Ishikawa (cell line): Measurements from ENCODE around the gene COL4A5.

ENCODE experiments used
- CEBPB ChIP-seq: IDR thresholded peaks from 2 replicates; pipeline ENCODE4 v1.6.1; 2012
- CREB1 ChIP-seq: IDR thresholded peaks from 2 replicates; pipeline ENCODE4 v1.6.1; 2012; ENCODE audit warnings: low read depth
- EGR1 ChIP-seq: IDR thresholded peaks from 2 replicates; pipeline ENCODE4 v1.6.1; 2012
- EP300 ChIP-seq: IDR thresholded peaks from 2 replicates; pipeline ENCODE4 v1.6.1; 2012; ENCODE audit warnings: borderline replicate concordance
- FOXM1 ChIP-seq: IDR thresholded peaks from 2 replicates; pipeline ENCODE4 v1.6.1; 2012; ENCODE audit warnings: low read depth, borderline replicate concordance
- NFIC ChIP-seq: IDR thresholded peaks from 2 replicates; pipeline ENCODE4 v1.6.1; 2012
- RAD21 ChIP-seq: IDR thresholded peaks from 2 replicates; pipeline ENCODE4 v1.6.1; 2012; ENCODE audit warnings: low read depth
- TAF1 ChIP-seq: IDR thresholded peaks from 2 replicates; pipeline ENCODE4 v1.6.1; 2012; ENCODE audit warnings: low read depth, mild to moderate bottlenecking
- TCF12 ChIP-seq: IDR thresholded peaks from 2 replicates; pipeline ENCODE4 v1.6.1; 2012; ENCODE audit warnings: low read depth
- TEAD4 ChIP-seq: IDR thresholded peaks from 2 replicates; pipeline ENCODE4 v1.6.1; 2012
- YY1 ChIP-seq: IDR thresholded peaks from 2 replicates; pipeline ENCODE4 v1.6.1; 2012; ENCODE audit warnings: low read depth
- ZBTB7A ChIP-seq: IDR thresholded peaks from 2 replicates; pipeline ENCODE4 v1.6.1; 2012; ENCODE audit warnings: low read depth
- TF ChIP-seq, protein P1 (sequence below): IDR thresholded peaks from 2 replicates; pipeline ENCODE4 v1.6.1; 2012
- TF ChIP-seq, protein P2 (sequence below): IDR thresholded peaks from 2 replicates; pipeline ENCODE4 v1.6.1; 2012; ENCODE audit warnings: low read depth, mild to moderate bottlenecking
- TF ChIP-seq, protein P3 (sequence below): IDR thresholded peaks from 2 replicates; pipeline ENCODE4 v1.6.1; 2012

Gene COL4A5

GRCh38 chrX:108399418-108400165 lies 40.0 kb upstream of the COL4A5 start:
- TF ChIP-seq TEAD4 (no peak), TAF1 (no peak), EGR1 (no peak), CREB1 (no peak), ZBTB7A (no peak), EP300 (no peak), YY1 (no peak)
- TF ChIP-seq, protein P1, sequence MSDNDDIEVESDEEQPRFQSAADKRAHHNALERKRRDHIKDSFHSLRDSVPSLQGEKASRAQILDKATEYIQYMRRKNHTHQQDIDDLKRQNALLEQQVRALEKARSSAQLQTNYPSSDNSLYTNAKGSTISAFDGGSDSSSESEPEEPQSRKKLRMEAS: no peak
- TF ChIP-seq, protein P2, sequence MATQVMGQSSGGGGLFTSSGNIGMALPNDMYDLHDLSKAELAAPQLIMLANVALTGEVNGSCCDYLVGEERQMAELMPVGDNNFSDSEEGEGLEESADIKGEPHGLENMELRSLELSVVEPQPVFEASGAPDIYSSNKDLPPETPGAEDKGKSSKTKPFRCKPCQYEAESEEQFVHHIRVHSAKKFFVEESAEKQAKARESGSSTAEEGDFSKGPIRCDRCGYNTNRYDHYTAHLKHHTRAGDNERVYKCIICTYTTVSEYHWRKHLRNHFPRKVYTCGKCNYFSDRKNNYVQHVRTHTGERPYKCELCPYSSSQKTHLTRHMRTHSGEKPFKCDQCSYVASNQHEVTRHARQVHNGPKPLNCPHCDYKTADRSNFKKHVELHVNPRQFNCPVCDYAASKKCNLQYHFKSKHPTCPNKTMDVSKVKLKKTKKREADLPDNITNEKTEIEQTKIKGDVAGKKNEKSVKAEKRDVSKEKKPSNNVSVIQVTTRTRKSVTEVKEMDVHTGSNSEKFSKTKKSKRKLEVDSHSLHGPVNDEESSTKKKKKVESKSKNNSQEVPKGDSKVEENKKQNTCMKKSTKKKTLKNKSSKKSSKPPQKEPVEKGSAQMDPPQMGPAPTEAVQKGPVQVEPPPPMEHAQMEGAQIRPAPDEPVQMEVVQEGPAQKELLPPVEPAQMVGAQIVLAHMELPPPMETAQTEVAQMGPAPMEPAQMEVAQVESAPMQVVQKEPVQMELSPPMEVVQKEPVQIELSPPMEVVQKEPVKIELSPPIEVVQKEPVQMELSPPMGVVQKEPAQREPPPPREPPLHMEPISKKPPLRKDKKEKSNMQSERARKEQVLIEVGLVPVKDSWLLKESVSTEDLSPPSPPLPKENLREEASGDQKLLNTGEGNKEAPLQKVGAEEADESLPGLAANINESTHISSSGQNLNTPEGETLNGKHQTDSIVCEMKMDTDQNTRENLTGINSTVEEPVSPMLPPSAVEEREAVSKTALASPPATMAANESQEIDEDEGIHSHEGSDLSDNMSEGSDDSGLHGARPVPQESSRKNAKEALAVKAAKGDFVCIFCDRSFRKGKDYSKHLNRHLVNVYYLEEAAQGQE: no peak

GRCh38 chrX:108412783-108413182 lies 26.9 kb upstream of the COL4A5 start:
- TF ChIP-seq, protein P2: no peak
- TF ChIP-seq, protein P1: no peak
- TF ChIP-seq TAF1 (no peak), CEBPB (no peak), YY1 (no peak), FOXM1 (no peak), CREB1 (no peak), ZBTB7A (no peak), NFIC (no peak), TCF12 (no peak), RAD21 (no peak), EGR1 (no peak), EP300 (no peak), TEAD4 (no peak)
- TF ChIP-seq, protein P3, sequence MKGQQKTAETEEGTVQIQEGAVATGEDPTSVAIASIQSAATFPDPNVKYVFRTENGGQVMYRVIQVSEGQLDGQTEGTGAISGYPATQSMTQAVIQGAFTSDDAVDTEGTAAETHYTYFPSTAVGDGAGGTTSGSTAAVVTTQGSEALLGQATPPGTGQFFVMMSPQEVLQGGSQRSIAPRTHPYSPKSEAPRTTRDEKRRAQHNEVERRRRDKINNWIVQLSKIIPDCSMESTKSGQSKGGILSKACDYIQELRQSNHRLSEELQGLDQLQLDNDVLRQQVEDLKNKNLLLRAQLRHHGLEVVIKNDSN: no peak

DNA sequence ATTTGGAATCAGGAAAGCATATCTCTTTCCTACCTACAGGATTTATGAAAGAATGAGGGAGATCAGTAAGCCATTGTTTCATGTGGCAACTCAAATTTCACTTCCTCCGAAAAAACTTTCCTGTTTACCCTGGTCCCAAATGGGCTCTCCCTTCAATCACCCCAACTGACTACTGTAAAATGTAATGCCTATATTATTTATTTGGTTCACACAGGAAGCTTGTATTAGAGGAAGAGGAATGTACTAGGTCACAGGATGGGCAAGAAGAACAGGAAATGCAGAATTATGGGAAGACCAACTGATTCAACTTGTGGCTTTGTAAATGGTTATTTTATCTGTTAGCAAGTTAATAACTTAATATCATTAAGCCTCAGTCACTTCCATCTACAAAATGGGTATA lies 24.5 kb upstream of the COL4A5 start:
- TF ChIP-seq CREB1 (no peak), FOXM1 (no peak), CEBPB (no peak), YY1 (no peak), TCF12 (no peak), EGR1 (no peak), ZBTB7A (no peak), EP300 (no peak), NFIC (no peak), TAF1 (no peak), RAD21 (no peak), TEAD4 (no peak)
- TF ChIP-seq, protein P2: no peak
- TF ChIP-seq, protein P1: no peak
- TF ChIP-seq, protein P3: no peak

GRCh38 chrX:108415891-108416290 lies 23.7 kb upstream of the COL4A5 start:
- no peak for TF ChIP-seq TCF12
- TF ChIP-seq, protein P2: no peak
- no peak for TF ChIP-seq TAF1
- TF ChIP-seq, protein P1: no peak
- no peak for TF ChIP-seq FOXM1
- no peak for TF ChIP-seq CEBPB
- TF ChIP-seq ZBTB7A: no peak
- TF ChIP-seq CREB1: no peak
- no peak for TF ChIP-seq EP300
- no peak for TF ChIP-seq YY1
- TF ChIP-seq RAD21: no peak
- TF ChIP-seq, protein P3: no peak
- no peak for TF ChIP-seq NFIC
- TF ChIP-seq TEAD4: no peak
- TF ChIP-seq EGR1: no peak
